ENCODE data around the gene APEH. TPM values are rescaled to one million over a fixed set of nuclear protein-coding genes. Genes with fewer than 3 reads are reported as not detected.

Gene APEH
- total RNA-seq, 1 experiment from 2014 or later, result 215 TPM

GRCh38 chr3:49729966-49730609 lies 55.9 kb downstream of the APEH start:
- Histone ChIP-seq H3K9me3 (ENCODE audit: control insufficient read depth, low read depth, low read length) (no peaks in the 10 kb centered on the region), H3K18ac (ENCODE audit: insufficient read length, low read depth, low read length) (no peak overlapping the region), H2AK5ac (ENCODE audit: insufficient read length, low read length) (no peak overlapping the region), H4K5ac (ENCODE audit: insufficient read length, low read depth, low read length) (no peak overlapping the region), H4K8ac (replicated peaks; ENCODE audit: insufficient read length, low read depth, low read length) (no peak overlapping the region), H3K23me2 (ENCODE audit: insufficient read length, low read depth, low read length, poor library complexity, severe bottlenecking) (no peaks in the 10 kb centered on the region), H3K4ac (ENCODE audit: low read depth, low read length) (no peak overlapping the region), H3K27ac (ENCODE audit: insufficient read length, low read depth, low read length) (no peak overlapping the region), H2AFZ (ENCODE audit: low read length) (no peak overlapping the region), H4K20me1 (ENCODE audit: control insufficient read depth, insufficient read depth, insufficient read length) (no peaks in the 10 kb centered on the region), H3K79me1 (ENCODE audit: insufficient read depth, low read depth, low read length, poor library complexity, severe bottlenecking) (no peaks in the 10 kb centered on the region), H3K56ac (ENCODE audit: insufficient read length, low read depth, low read length) (no peak overlapping the region), H4K91ac (ENCODE audit: insufficient read length, low read depth, low read length) (no peak overlapping the region), H2BK5ac (ENCODE audit: insufficient read length, low read length) (no peak overlapping the region), H3K27me3 (ENCODE audit: insufficient read depth, low read length) (no peaks in the 10 kb centered on the region), H3K4me1 (ENCODE audit: insufficient read depth, low read length) (no peaks in the 10 kb centered on the region), H3K9ac (ENCODE audit: extremely low read depth, insufficient read length, low read length) (no peak overlapping the region), H3K23ac (ENCODE audit: insufficient read length, low read depth, low read length) (no peak overlapping the region), H2BK120ac (ENCODE audit: low read depth, low read length, poor library complexity, severe bottlenecking) (no peak overlapping the region), H2BK15ac (ENCODE audit: low read depth, low read length) (no peak overlapping the region), H2BK12ac (ENCODE audit: insufficient read length, low read depth, low read length) (no peak overlapping the region), H3K4me2 (ENCODE audit: insufficient read depth, insufficient read length, low read length) (no peak overlapping the region), H2BK20ac (ENCODE audit: low read depth, low read length, poor library complexity, severe bottlenecking) (no peak overlapping the region), H3K14ac (ENCODE audit: insufficient read depth, low read length) (no peak overlapping the region), H3K79me2 (ENCODE audit: insufficient read depth, low read length) (0 out of 2 replicates have a peak, but pooled peaks cover 2% of the 10 kb centered on the region), H3T11ph (ENCODE audit: low read length) (no peak overlapping the region)
- H3K36me3 Mint-ChIP-seq (ENCODE audit: insufficient read depth in 1 of 3, low read depth in 3 of 3), result peaks cover 8 to 50% (median 50%) of the 10 kb centered on the region in 3 experiments; a peak in 6 of 7 replicates
- TF ChIP-seq CTCF (conservative IDR thresholded peaks at IDR 0.05), result no peak
- no peaks in the 10 kb centered on the region for H3K9me3 Mint-ChIP-seq
- WGBS (ENCODE audit: extremely low coverage, insufficient read length, low lambda C conversion rate), result no CpG with 5 or more reads among the region's 4 CpGs
- H3K27me3 Mint-ChIP-seq (ENCODE audit: low read depth), result no peaks in the 10 kb centered on the region
- no peak for DNase-seq
- no peak overlapping the region for H3K4me3 Mint-ChIP-seq
- no peak overlapping the region for H3K27ac Mint-ChIP-seq
- H3K4me1 Mint-ChIP-seq, result no peaks in the 10 kb centered on the region
